HG02571 (cell line): ENCODE measurements around the gene FAM234A.
"Not testable (repeated sequence)": the region's sequence is repeated elsewhere in the genome, so short reads cannot be mapped to it uniquely, and the experiment has no call there.

Source experiments
- ATAC-seq: cut with Tn5 transposase; IDR thresholded peaks from one replicate; pipeline ENCODE4 v1.9.1; 2021; ENCODE audit warnings: mild to moderate bottlenecking, moderate library complexity; ENCODE audit not compliant: unreplicated experiment

The FAM234A gene

GRCh38 chr16:264440-264951, 29.9 kb downstream of the FAM234A start:
- no peak for ATAC-seq

GRCh38 chr16:265002-265529, 30.4 kb downstream of the FAM234A start:
- no peak for ATAC-seq

- ATAC-seq = no peak
Measured at GRCh38 chr16:265711-266110, 31.1 kb downstream of the FAM234A start.

DNA sequence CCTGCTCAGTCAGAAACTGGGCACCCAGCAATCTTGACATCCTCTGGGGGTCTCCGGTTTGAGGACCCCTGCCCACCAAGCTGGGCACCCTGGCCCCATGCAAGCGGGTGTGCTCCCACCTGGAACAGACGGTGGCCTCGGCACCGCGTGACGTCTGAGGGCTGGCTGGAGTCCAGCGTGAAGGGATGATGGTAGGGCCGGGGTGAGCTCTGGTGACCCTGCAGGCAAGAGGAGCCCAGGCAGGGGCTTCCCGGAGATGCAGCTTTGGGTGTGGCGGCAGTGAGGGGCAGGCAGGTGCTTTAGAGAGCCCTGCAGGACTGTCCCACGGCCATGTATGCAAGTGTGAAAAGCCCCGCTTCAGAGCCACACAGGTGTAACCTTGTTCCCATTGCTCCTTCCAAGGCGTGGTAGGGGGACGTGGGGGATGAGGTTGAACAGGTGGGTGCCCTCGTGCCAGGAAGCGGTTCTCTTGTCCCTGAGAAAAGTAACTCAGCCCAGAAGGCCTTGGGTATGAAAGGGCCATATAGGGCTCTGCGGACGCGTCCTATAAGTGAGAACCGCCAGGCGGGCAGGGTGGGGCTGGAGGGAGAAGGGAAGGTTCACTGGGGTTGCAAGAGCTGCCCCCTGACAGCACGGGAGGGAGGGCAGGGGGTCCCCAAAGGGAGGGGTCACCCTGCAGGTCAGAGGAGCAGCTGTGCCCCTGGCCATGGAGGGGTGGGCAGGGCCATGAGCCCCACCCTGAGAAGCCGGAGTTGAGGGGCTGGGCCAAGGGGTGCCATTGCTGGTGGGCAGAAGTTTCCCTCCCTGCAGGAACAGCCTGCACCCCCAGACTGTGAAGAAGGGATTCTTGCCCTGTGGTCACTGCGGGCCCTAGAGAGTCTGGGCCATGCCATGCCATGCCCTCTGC, 31.9 kb downstream of the FAM234A start:
- ATAC-seq = no peak

- not testable (repeated sequence) for ATAC-seq
Measured at GRCh38 chr16:267562-267961, 32.9 kb downstream of the FAM234A start.

DNA sequence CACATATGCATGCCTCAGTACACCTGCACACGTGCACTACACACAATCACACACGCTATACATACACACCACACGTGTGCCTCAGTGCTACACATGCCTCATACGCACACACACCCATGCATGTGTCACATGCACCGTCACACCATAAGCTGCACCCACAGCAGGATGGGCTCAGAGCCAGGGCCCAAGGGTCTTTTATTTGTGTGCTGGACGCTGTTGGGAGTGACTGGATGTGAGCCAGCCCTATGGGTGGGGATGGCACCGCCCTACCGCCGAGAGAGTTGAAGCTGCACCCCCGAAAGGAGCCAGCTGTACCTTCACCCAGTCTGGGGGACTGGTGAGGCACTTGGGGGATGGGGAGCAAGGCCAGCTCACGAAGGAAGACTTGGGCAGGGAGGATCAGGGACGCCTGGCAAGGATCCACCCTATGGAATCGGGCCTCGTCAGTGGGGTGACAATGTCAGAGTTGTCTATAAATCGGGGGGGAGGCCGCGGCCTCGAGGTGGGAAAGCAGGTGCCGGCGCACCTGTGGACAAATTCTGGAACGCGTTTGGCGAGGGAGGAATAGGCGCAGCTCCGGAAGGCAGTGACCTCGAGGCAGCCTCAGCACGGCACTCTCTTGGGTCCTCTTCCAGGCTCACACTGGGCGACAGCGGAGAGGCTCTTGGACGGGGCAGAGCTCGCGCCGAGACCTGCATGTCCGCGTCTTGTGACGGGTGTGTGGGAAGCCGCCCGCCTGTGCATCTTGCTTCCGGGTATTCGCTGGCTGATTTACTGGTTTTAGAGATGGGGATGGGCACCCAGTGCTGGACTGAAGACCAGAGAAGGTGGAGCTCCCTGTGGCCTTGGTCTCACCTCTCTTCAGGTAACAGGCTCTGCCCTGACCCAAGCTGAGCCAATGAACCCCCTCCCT, 33.8 kb downstream of the FAM234A start:
- no peak for ATAC-seq

DNA sequence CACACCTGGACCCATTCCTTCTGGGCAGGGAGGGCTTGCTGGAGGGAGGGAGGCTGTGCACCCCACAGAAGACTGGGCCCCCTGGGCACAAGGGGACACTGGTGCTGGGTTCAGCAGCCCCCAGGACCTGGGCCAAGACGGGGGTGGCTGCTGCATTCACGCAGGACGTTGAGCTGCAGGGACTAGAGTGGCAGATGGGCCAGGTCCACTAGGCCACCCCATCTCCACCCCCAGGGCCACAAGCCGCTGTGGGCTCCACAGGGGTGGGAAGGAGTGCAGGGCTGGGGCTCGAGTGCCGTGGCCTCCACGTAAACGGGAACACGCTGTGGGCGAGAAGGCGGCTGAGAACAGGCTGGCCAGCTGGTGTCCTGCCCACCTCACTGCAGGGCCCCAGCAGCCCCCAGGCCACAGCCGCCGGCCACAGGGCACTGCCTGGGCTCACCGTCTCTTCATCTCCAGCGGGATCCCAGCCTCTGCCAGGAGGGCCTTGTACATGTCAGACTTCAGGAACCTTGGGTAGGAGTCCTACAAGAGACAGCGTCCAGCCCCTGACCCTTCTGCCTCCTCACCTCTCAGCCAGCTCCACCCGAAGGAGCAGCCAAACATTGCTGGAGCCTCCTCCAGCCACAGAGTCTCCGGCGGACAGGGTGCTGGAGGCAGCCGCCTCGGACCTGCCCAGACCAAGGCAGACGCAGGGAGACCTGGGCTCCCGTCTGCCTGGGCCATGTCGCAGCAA, 34.6 kb downstream of the FAM234A start:
- ATAC-seq = no peak

GRCh38 chr16:270381-271255, 36.0 kb downstream of the FAM234A start:
- no peak for ATAC-seq

DNA sequence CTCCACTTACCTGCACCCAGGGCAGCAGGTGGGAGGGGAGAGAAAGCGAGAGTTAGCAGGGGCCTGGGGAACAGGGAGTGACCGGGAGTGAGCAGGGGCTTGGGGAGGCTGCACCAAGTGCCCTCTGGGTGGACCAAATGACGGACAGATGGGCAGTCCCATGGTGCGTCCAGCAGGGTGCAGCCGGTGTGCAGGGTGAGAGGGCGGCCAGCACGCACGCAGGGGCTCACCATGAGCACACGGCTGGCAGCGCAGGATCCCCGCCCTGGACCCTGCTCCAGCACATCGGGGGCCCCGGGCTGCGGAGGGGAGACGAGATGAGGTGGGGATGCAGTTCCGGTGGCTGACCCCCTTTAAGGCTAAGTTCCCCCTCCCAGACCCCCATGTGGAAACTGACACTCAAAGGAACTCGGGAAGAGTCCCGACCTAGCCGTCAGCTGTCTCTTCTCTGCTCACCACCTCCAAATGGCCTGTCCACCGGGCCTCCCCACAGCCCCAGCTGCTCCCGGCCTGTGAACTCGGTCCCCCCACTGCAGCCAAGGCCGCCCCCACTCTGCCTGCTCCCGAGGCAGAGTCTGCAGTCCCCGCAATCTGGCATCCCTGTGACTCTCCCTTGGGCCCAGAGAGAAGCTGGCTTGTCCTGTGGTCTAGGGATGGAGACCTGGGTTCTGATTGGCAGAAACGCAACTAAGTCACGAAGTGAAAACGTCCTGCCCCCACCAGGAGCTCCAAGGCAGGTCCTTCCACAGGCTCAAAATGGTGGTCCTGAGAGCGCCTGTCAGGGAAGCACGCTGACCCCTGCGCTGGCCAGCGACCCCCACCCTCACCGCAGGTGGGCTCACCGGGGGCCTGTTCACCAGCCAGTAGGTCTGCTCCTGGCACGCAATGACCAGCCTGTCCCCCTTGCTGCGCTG, 38.3 kb downstream of the FAM234A start:
- ATAC-seq = no peak

DNA sequence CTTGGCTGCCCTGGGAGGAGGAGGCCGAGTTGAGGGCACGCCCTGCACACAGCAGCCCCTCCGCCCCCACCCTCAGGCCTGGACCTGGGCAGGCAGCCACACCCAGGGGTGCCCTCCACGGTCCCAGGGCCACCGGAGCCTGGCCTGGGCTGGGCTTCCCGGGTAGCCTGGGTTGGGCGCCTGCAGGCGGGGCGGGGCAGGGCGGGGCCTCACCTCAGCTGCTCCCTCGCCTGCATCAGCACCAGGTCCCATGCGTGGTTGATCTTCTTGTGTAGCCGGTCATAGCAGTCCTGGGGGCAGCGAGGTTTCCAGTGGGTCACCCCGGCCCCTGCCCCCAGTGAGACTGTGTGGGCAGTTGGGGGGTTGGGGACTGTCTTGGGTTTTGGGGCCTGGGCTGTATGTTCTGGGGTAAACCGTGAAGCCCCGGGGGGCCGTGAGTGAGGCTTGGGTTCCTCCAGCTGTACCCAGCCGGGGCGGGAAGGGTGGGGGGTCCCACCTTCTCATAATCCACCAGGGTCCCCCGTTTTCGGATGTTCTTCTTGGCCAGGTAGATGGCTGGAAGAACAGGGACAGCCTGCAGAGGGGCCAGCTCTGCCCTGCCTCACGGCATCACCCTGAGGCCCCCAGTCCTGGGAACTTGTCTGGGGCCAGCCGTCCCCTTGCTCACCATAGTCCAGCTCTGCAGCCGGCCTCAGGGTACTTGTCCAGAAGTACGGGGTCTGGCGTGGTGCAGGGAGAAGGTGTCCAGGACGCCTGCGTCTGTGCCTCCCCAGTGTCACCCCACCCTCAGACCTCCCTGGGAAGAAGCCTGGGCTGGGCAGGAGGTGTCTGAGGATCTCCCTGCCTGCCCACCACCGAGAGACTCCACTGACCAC, 39.2 kb downstream of the FAM234A start:
- ATAC-seq = no peak

- ATAC-seq = no peak
Measured at GRCh38 chr16:275041-275641, 40.5 kb downstream of the FAM234A start.

GRCh38 chr16:275786-276232, 41.2 kb downstream of the FAM234A start, which contains the start of gene RGS11:
RGS11 (minus strand) TSS chr16:275944; CDS start chr16:275911, 33 bp downstream.
- ATAC-seq = no peak

- no peak for ATAC-seq
Measured at GRCh38 chr16:276426-277077, 41.9 kb downstream of the FAM234A start.

DNA sequence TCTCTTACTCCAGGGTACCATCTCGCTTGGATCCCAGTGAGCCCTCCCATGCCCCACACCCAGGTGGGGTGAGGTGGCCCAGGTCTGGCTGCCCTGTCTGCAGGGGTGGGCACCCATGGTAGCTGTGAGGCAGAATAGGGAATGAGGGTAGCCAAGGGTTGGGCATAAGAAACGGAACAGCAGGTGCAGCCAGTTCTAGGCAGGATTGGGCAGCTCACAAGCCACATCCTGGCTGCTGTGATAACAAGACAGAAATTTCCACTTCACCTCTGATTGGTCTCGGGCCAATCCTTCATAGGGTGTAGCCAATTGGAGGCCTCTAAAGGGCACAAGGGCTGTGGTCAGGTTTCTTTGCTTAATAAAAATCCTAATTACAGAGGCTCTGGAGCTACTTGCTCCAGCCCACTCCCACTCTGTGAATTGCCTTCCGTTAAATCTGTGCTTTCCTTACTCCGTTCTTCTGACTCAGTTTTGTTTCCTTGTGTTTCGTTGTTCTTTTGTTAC, 44.3 kb downstream of the FAM234A start:
- ATAC-seq = no peak

DNA sequence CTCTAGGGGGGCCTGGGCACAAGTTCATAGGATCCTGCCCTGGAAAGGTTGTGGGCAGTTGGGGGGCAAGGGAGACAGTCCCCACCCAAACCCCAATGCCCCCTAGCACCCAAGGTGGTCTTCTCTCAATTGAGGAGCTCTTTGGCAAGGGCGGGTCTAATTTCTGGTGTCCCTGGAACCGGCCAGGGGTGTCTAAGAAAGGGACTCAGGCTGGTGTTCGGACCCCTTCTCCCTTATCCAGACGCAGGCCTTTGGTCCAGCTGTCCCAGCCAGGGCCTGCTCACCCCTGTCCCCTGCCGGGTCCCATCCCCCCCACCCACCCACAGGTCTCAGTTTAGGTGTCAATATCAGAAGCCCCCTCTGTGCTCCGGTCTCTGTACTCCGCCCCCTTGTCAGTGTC, 44.9 kb downstream of the FAM234A start:
- ATAC-seq = no peak

GRCh38 chr16:280005-280460, 45.4 kb downstream of the FAM234A start:
- no peak for ATAC-seq
